ENCODE measurements around the gene UBN2. TPM values are rescaled to one million over a fixed set of nuclear protein-coding genes. Genes with fewer than 3 reads are reported as not detected.

The UBN2 gene
- total RNA-seq, 1 donor from 2014 or later: 21.0 TPM

DNA sequence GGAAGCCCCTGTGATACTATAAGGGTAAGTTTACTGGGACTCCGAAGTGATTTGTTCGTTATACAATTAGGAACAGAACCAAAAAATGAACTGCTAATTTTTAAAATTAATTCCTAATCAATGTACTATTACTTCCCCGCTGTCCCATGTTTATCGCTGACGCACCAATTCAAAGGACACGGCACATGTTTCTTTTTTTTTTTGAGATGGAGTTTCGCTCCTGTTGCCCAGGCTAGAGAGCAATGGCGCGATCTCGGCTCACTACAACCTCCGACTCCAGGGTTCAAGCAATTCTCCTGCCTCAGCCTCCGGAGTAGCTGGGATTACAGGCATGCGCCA is 108.6 kb downstream of the UBN2 start:
- CTCF ChIA-PET: interaction anchor here (0.6 to 1.4 kb wide), 3 partner anchors 12 to 109 kb away, joined by 3 to 4 read pairs (median 4); partner anchors contain the start of gene UBN2
- TF ChIP-seq, protein P1, sequence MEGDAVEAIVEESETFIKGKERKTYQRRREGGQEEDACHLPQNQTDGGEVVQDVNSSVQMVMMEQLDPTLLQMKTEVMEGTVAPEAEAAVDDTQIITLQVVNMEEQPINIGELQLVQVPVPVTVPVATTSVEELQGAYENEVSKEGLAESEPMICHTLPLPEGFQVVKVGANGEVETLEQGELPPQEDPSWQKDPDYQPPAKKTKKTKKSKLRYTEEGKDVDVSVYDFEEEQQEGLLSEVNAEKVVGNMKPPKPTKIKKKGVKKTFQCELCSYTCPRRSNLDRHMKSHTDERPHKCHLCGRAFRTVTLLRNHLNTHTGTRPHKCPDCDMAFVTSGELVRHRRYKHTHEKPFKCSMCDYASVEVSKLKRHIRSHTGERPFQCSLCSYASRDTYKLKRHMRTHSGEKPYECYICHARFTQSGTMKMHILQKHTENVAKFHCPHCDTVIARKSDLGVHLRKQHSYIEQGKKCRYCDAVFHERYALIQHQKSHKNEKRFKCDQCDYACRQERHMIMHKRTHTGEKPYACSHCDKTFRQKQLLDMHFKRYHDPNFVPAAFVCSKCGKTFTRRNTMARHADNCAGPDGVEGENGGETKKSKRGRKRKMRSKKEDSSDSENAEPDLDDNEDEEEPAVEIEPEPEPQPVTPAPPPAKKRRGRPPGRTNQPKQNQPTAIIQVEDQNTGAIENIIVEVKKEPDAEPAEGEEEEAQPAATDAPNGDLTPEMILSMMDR (IDR thresholded peaks at IDR 0.05): no peak

DNA sequence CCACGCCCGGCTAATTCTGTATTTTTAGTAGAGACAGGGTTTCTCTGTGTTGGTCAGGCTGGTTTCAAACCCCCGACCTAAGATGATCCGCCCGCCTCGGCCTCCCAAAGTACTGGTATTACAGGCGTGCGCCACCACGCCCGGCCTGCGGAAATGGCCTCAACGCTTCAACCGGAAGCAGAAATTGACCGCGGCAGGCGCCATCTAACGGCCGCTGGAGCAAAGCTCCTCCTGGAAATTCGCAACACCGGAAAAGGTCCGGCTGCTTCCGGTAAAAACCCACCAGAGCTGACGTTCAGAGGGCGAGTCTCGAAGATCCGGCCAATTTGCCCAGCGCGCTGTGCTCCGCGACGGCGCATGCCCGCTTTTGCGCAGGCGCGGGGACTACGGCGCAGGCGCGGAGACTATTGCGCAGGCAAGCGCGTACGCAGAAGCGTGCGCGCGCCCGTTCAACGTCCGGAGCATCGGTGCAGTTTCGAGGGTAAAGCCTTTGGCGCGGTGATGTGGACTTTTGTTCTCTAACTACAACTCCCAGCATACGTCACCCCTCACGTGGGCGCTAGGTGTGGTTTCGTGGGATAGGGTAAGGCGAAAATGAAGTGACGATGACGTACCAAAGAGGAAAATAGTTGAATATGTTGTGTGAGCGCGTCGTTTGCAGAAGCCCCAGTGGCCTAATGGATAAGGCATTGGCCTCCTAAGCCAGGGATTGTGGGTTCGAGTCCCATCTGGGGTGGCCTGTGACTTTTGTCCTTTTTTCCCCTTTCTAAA is 109.2 kb downstream of the UBN2 start:
- H3K27ac Mint-ChIP-seq: peak overlapping the region; percentile 100
- DNase-seq: peak; percentile 95

More for the DNA sequence above, 108.6 kb downstream of the UBN2 start:
- DNase-seq (no peak), ATAC-seq (ENCODE audit: low read depth) (no peak)
- Mint-ChIP-seq H3K4me3 (peak overlapping the region; percentile 96), H3K4me1 (peaks cover 37% of the 10 kb centered on the region), H3K27ac (peak overlapping the region; percentile 100), H3K27me3 (peaks cover 9% of the 10 kb centered on the region), H3K9me3 (peaks cover 5% of the 10 kb centered on the region), H3K36me3 (ENCODE audit: low read depth) (peaks cover 18% of the 10 kb centered on the region)
- POLR2A ChIA-PET: interaction anchor here (0.7 to 5.9 kb wide), 8 partner anchors 15 to 1591 kb away, joined by 3 to 99 read pairs (median 4); partner anchors contain the start of genes LUC7L2 and UBN2
- intact Hi-C loops (cut with micrococcal nuclease): loop anchor here (1.0 to 5.0 kb wide), 12 partner anchors 20 to 1675 kb away; partner anchors contain the start of genes BRAF, CREB3L2, LUC7L2 and MRPS33

GRCh38 chr7:139340808-139341057 is 109.7 kb downstream of the UBN2 start:
- Mint-ChIP-seq H3K4me1 (peaks cover 44% of the 10 kb centered on the region), H3K4me3 (peak overlapping the region; percentile 96), H3K36me3 (ENCODE audit: low read depth) (peaks cover 21% of the 10 kb centered on the region), H3K27me3 (peaks cover 9% of the 10 kb centered on the region), H3K27ac (peak overlapping the region; percentile 100), H3K9me3 (peaks cover 5% of the 10 kb centered on the region)
- peak; percentile 18 for ATAC-seq (ENCODE audit: low read depth)
- DNase-seq: no peak
- intact Hi-C loops (cut with micrococcal nuclease): loop anchor here (1.0 to 5.0 kb wide), 12 partner anchors 19 to 1674 kb away; partner anchors contain the start of genes BRAF, CREB3L2, LUC7L2 and MRPS33
- ChIA-PET CTCF (interaction anchor here (0.8 to 1.4 kb wide), 3 partner anchors 11 to 110 kb away, joined by 4 to 5 read pairs (median 4); partner anchors contain the start of genes LUC7L2 and UBN2), POLR2A (interaction anchor here (0.8 to 5.9 kb wide), 6 partner anchors 14 to 247 kb away, joined by 3 to 99 read pairs (median 6); partner anchors contain the start of gene LUC7L2)
- TF ChIP-seq, protein P1 (IDR thresholded peaks at IDR 0.05): no peak

More for the DNA sequence above, 109.2 kb downstream of the UBN2 start:
- Mint-ChIP-seq H3K4me1 (peaks cover 41% of the 10 kb centered on the region), H3K36me3 (ENCODE audit: low read depth) (peaks cover 19% of the 10 kb centered on the region), H3K27me3 (peaks cover 9% of the 10 kb centered on the region), H3K4me3 (peak overlapping the region; percentile 96), H3K9me3 (peaks cover 5% of the 10 kb centered on the region)
- TF ChIP-seq, protein P1 (IDR thresholded peaks at IDR 0.05): no peak
- ChIA-PET POLR2A (interaction anchor here (0.6 to 5.9 kb wide), 12 partner anchors 14 to 1590 kb away, joined by 3 to 99 read pairs (median 4); partner anchors contain the start of genes LUC7L2 and UBN2), CTCF (interaction anchor here (0.6 to 1.4 kb wide), 5 partner anchors 12 to 207 kb away, joined by 3 to 5 read pairs (median 4); partner anchors contain the start of genes LUC7L2 and UBN2)
- intact Hi-C loops (cut with micrococcal nuclease): loop anchor here (1.0 to 5.0 kb wide), 12 partner anchors 19 to 1675 kb away; partner anchors contain the start of genes BRAF, CREB3L2, LUC7L2 and MRPS33
- ATAC-seq (ENCODE audit: low read depth): peak; percentile 77

GRCh38 chr7:139341058-139341775 is 110.2 kb downstream of the UBN2 start, which contains the start of gene FMC1:
Gene FMC1 (plus strand): TSS chr7:139341337. CDS start chr7:139341385, 48 bp downstream.
- intact Hi-C loops (cut with micrococcal nuclease): loop anchor here (2.0 to 5.0 kb wide), 4 partner anchors 1056 to 1674 kb away; partner anchors contain the start of genes CREB3L2, MRPS33, NDUFB2 and SLC37A3
- Mint-ChIP-seq H3K9me3 (peaks cover 5% of the 10 kb centered on the region), H3K27me3 (peaks cover 8% of the 10 kb centered on the region), H3K27ac (peak within 1 kb of the TSS; percentile 100), H3K36me3 (ENCODE audit: low read depth) (peaks cover 23% of the 10 kb centered on the region), H3K4me1 (peaks cover 44% of the 10 kb centered on the region), H3K4me3 (peak within 1 kb of the TSS; percentile 96)
- CTCF ChIA-PET: interaction anchor here (1.3 kb wide), 1 partner anchor 19 kb away, joined by 5 read pairs; the partner anchor contains the start of gene LUC7L2
- TF ChIP-seq, protein P1 (IDR thresholded peaks at IDR 0.05): no peak
- peak; percentile 61 for ATAC-seq (ENCODE audit: low read depth)
- peak; percentile 74 for DNase-seq
- POLR2A ChIA-PET: interaction anchor here (0.6 to 5.9 kb wide), 5 partner anchors 13 to 247 kb away, joined by 3 to 99 read pairs (median 7); partner anchors contain the start of gene LUC7L2
